Measurements from ENCODE around the gene SH3BGRL. TPM values are rescaled to one million over a fixed set of nuclear protein-coding genes. Genes with fewer than 3 reads are reported as not detected.
A peak's percentile ranks its signal among the peaks of the same experiment; 100 is the strongest.

The SH3BGRL gene
- total RNA-seq, result 73.3 TPM

GRCh38 chrX:81201671-81202455 lies at the start of gene SH3BGRL, which contains the start of gene HMGN5:
Gene SH3BGRL, plus strand, starts transcription at chrX:81202102. Its CDS starts 99 bp downstream, at chrX:81202201.
Gene HMGN5, minus strand, starts transcription at chrX:81201913. Its CDS starts 80,364 bp downstream, at chrX:81121549.
- DNase-seq, result peak; percentile 87

GRCh38 chrX:81168391-81168790 lies 33.5 kb upstream of the SH3BGRL start:
- no peak for DNase-seq

- DNase-seq, result peak; percentile 0
Measured at GRCh38 chrX:81174286-81174685, 27.6 kb upstream of the SH3BGRL start.

DNA sequence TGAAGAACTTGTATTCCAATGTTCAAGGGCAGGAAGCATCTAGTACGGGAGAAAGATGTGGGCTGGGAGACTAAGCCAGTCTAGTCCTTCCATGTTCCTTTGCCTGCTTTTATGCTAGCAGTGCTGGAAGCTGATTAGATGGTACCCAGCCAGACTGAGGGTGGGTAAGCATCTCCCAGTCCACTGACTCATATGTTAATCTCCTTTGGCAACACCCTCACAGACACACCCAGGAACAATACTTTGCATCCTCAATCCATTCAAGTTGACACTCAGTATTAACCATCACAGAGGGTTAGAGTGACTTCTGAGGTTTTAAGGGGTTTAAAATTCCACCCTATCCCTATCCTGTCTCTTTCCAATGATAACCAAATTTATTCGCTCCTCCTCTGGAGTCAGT lies 6.6 kb upstream of the SH3BGRL start:
- DNase-seq, result no peak

- no peak for DNase-seq
Measured at GRCh38 chrX:81195712-81196111, 6.2 kb upstream of the SH3BGRL start.

- no peak for DNase-seq
Measured at GRCh38 chrX:81201071-81201470, 831 bp upstream of the SH3BGRL start.

DNA sequence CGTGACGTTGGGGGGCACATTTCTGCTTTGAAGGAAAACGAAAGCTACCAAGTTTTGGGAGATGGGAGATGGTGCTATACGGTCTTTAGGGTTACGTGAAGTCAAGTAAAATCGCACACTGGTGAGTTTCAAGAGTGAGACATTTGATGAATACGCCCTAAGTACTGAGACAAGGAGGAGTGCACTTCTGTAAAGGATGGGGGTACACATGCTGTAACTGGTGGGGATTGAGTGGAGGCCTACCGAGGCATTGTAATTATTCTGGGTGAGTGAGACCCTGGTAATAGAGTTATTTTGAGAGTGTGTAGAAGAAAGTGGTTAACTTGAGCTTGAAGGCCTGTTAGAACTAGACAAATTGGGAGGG lies 536 bp downstream of the SH3BGRL start:
- peak; percentile 44 for DNase-seq

DNA sequence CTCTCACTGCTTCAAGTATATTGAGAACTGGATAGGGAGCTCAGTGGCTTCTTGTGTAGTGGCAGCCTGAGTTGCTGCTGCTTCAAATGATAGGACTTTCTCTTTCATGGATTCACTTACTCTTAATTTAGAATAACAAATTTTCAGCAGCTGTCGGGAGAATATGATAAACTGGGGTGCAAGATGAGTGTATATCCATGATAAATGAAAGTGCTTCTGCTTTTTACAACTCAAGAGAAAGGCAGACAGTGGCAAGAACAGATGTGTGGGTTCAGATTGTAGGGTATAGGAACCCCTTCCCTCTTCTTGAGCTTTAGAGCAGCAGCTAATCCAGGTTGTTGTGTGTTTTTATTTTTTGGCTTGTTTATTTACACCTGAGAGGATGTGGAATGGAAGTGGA lies 1.0 kb downstream of the SH3BGRL start:
- no peak for DNase-seq

DNA sequence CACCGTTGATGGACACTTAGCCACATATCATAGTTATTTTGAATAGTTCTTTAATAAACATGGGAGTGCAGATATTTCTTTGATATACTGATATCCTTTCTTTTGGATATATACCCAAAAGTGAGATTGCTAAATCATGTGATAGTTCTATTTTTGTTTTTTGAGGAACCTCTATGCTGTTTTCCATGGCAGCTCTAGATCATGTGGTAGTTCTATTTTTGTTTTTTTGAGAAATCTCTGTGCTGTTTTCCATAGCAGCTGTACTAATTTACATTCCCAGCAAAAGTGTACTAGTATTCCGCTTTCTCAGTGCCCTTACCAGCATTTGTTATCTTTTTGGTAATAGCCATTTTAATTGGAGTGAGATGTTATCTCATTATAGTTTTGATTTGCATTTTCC lies 3.6 kb downstream of the SH3BGRL start:
- DNase-seq, result no peak

DNA sequence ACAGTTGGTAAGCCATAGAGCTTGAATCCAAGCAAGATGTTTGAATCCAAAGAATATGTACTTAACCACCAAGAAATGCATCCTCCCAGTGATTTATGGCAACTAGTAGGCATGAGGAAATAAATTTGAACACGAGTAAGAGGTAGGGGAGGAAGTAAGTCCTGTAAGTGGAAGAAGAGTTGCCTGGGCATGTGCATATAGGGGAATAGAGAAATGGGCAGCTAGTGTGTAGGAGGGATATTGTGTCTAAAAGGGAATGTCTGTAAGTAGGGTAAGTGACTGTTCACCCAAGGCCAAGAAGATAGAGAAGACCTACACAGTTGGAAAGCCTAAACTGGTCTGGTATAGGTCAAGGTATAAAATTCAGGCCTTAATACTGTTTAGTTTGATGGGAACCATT lies 4.6 kb downstream of the SH3BGRL start:
- no peak for DNase-seq

DNA sequence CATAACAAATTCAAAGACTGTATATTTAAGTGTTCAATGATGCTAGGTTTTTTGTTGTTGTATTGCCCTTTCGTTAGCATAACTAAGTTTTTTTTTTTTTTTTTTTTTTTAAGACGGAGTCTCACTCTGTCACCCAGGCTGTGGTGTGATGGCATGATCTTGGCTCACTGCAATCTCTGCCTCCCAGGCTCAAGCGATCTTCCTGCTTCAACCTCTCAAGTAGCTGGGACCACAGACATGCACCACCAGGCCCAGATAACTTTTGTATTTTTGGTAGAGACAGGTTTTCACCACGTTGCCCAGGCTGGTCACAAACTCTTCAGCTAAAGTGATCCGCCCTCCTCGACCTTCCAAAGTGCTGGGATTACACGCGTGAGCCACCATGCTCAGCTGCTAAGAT lies 7.0 kb downstream of the SH3BGRL start:
- no peak for DNase-seq

DNA sequence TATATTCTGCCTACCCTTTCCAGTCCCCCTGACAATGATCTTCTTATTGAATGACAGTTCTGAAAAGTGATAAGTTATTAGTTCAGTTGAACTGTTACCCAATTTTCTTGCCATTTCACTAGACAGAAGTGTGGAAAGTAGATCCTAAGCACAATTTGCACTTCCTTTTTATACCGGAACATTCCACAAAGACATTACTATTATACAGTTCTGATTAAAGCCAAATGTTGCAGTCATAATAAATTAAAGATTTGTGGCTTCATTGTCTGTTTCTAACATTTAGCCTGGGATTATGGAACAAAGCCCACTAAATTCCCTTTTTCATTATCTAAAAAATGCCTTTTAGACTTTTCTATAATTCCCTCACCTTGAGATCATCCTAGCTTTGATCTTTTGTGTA lies 13.8 kb downstream of the SH3BGRL start:
- DNase-seq, result no peak

GRCh38 chrX:81229229-81229628 lies 27.3 kb downstream of the SH3BGRL start:
- DNase-seq, result no peak

- no peak for DNase-seq
Measured at GRCh38 chrX:81229901-81230300, 28.0 kb downstream of the SH3BGRL start.

GRCh38 chrX:81231476-81231875 lies 29.6 kb downstream of the SH3BGRL start:
- no peak for DNase-seq

GRCh38 chrX:81232218-81232617 lies 30.3 kb downstream of the SH3BGRL start:
- DNase-seq, result no peak

DNA sequence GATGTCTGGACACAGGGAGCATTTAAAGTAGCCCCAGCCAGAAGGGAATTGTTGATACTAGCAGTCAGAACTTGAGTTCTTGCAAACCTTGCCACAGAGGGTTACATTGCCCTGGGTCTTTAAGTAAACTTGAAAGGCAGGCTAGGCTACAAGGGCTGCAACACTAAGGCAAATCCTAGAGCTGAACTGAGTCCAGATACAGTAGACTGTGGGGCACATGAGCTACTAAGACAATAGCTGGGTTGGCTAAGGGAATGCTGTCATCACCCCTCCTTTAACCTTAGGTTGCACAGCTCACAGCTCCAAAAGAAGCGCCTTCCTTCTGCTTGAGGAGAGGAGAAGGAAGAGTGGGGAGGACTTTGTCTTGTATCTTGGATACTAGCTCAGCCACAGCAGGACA lies 35.6 kb downstream of the SH3BGRL start:
- DNase-seq, result no peak

GRCh38 chrX:81238166-81238565 lies 36.3 kb downstream of the SH3BGRL start:
- no peak for DNase-seq

DNA sequence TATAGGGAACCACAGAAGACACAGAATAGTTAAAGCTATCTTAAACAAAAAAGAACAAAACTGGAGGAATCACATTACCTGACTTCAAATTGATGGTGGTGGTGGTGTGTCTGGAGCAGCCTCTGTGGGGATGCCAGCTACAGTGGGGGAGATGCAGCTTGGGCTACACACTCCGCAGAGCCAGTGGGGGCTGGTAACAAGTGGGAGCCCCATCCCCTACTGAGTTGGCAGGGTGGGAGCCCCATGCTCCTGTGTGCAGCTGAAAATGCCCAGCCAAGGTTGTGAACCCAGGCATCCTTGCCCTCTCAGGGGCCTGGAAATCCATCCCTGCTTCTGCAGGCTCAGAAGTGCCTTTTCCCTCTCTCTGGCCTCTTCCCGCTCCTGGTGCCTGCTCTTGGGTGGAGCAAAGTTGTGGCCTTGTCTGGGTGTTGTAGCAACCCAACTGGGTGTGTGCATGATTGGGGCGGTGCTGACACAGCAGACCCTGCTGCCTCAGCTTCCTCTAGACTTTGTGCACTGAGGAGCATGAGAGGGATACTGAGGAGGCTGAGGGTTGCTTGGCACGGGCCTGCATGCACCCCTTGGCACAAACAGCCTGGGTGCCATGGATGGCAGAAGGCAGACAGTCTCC lies 38.9 kb downstream of the SH3BGRL start:
- DNase-seq, result no peak

- no peak for DNase-seq
Measured at GRCh38 chrX:81241753-81242152, 39.9 kb downstream of the SH3BGRL start.

GRCh38 chrX:81255876-81256275 lies 54.0 kb downstream of the SH3BGRL start:
- DNase-seq, result no peak

DNA sequence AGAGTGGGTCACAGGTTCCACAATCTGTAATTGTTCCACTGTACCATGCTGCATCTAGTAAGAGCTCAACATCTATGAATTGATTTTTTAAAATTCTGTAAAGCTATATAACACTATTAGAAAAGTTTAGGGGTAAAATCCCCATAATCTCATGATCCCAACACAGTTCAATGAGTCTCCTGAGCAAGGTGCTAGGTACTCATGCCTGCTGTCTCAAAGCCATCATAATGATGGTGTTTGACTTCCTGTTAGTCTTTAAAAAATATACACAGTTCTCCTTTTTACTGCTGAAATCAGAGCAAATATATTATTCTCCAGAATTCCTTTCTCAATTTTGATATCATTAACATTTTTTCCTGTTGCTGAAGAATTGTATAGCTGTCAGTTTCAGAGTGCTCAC lies 55.9 kb downstream of the SH3BGRL start:
- DNase-seq, result no peak

GRCh38 chrX:81259020-81259713 lies 57.3 kb downstream of the SH3BGRL start:
- DNase-seq, result no peak
